HepG2 (cell line): ENCODE data around the gene MAPK6. TPM values are rescaled to one million over a fixed set of nuclear protein-coding genes. Genes with fewer than 3 reads are reported as not detected.

ENCODE experiments used
- AHDC1 ChIP-seq: sonication (generic); formaldehyde crosslinking; IDR thresholded peaks from 2 replicates; pipeline ENCODE4 v1.5.1; 2020; ENCODE audit warnings: mild to moderate bottlenecking, missing genetic modification reagents, borderline replicate concordance
- BHLHE40 ChIP-seq: IDR thresholded peaks from 2 replicates; pipeline ENCODE4 v1.6.1; 2011; ENCODE audit warnings: low read length, improper control_type of control experiment
- CC2D1A ChIP-seq: sonication (generic); formaldehyde crosslinking; IDR thresholded peaks from 2 replicates; pipeline ENCODE4 v1.8.1; 2023; ENCODE audit warnings: mild to moderate bottlenecking, missing genetic modification reagents
- DPF2 ChIP-seq: sonication (generic); formaldehyde crosslinking; IDR thresholded peaks from 2 replicates; pipeline ENCODE4 v1.4.0; 2020; ENCODE audit warnings: mild to moderate bottlenecking, low read depth, missing genetic modification reagents, borderline replicate concordance
- ELF3 ChIP-seq: IDR thresholded peaks from 2 replicates; pipeline ENCODE4 v1.6.1; 2016; ENCODE audit warnings: missing genetic modification reagents, missing compliant biosample characterization
- EP300 ChIP-seq, 3 experiments: sonication (generic) in 1 of 3; formaldehyde crosslinking in 1 of 3; IDR thresholded peaks; 2 replicates each; pipeline versions ENCODE4 v1.5.1 to v1.6.1; 2011 to 2020; ENCODE audit warnings: low read depth in 2 of 3, low read length in 2 of 3, borderline replicate concordance in 1 of 3, improper control_type of control experiment in 1 of 3, mild to moderate bottlenecking in 1 of 3, missing genetic modification reagents in 1 of 3, moderate library complexity in 1 of 3
- FOXA3 ChIP-seq: IDR thresholded peaks from 2 replicates; pipeline ENCODE4 v1.6.1; 2016; ENCODE audit warnings: missing genetic modification reagents, missing compliant biosample characterization
- PAXIP1 ChIP-seq: sonication (generic); formaldehyde crosslinking; conservative IDR thresholded peaks from 2 replicates; pipeline ENCODE4 v1.4.0; 2020; ENCODE audit warnings: mild to moderate bottlenecking, missing genetic modification reagents, moderate library complexity
- RORA ChIP-seq: sonication (generic); formaldehyde crosslinking; IDR thresholded peaks from 2 replicates; pipeline ENCODE4 v1.5.0; 2020; ENCODE audit warnings: mild to moderate bottlenecking, missing genetic modification reagents, moderate library complexity
- SALL1 ChIP-seq: sonication (generic); formaldehyde crosslinking; IDR thresholded peaks from 2 replicates; pipeline ENCODE4 v1.8.0; 2022; ENCODE audit warnings: mild to moderate bottlenecking, missing genetic modification reagents
- SETDB1 ChIP-seq: sonication (generic); formaldehyde crosslinking; IDR thresholded peaks from 2 replicates; pipeline ENCODE4 v1.5.1; 2020; ENCODE audit warnings: missing genetic modification reagents, mild to moderate bottlenecking, borderline replicate concordance
- SRY ChIP-seq: sonication (generic); formaldehyde crosslinking; IDR thresholded peaks from 2 replicates; pipeline ENCODE4 v1.8.0; 2022; ENCODE audit warnings: mild to moderate bottlenecking, missing genetic modification reagents
- ZBTB33 ChIP-seq: sonication (generic); formaldehyde crosslinking; IDR thresholded peaks from 2 replicates; pipeline ENCODE4 v1.4.0; 2020; ENCODE audit warnings: missing genetic modification reagents
- ZEB1 ChIP-seq: IDR thresholded peaks from 2 replicates; pipeline ENCODE4 v1.6.1; 2012; ENCODE audit warnings: mild to moderate bottlenecking, low read depth, inconsistent platforms; ENCODE audit not compliant: insufficient replicate concordance
- ZFP62 ChIP-seq: sonication (generic); formaldehyde crosslinking; IDR thresholded peaks from 2 replicates; pipeline ENCODE4 v1.4.0; 2020; ENCODE audit warnings: missing genetic modification reagents
- ZNF331 ChIP-seq: sonication (generic); formaldehyde crosslinking; IDR thresholded peaks from 2 replicates; pipeline ENCODE4 v1.4.0; 2020; ENCODE audit warnings: missing genetic modification reagents
- ZNF781 ChIP-seq: sonication (generic); formaldehyde crosslinking; IDR thresholded peaks from 2 replicates; pipeline ENCODE4 v1.5.1; 2020; ENCODE audit warnings: borderline replicate concordance, mild to moderate bottlenecking, missing genetic modification reagents; ENCODE audit errors: not compliant biosample characterization
- polyA plus RNA-seq, 8 experiments: library from polyadenylated mRNA; depleted of rRNA in 3 of 8; stranded (reverse) in 7 of 8; unstranded in 1 of 8; fragments of >200 nt; fragmentation: Illumina TruSeq in 4 of 8; extraction: Trizol in 4 of 8; gene quantifications; 2 replicates each; pipeline versions ENCODE4 v1.2.1 to v1.2.3, GENCODE V29; 2011 to 2016; ENCODE audit warnings: low read depth in 4 of 8, missing spikeins in 1 of 8, mixed read lengths in 1 of 8; ENCODE audit not compliant: insufficient read depth in 1 of 8
- total RNA-seq, 5 experiments: library from RNA; depleted of rRNA; stranded (reverse); fragments of >200 nt; fragmentation: Illumina TruSeq; extraction: Trizol; gene quantifications; 2 replicates each; pipeline ENCODE4 v1.2.3, GENCODE V29; 2016; ENCODE audit warnings: low read depth in 1 of 5
- TF ChIP-seq, protein P1 (sequence below): IDR thresholded peaks from 2 replicates; pipeline ENCODE4 v1.6.1; 2016

Gene MAPK6
- total and polyA plus RNA-seq, 2 of the 13 experiments (the other 11 are each of a cell fraction or from before 2014, with no cell fraction given): 89.5 to 99.7 TPM

DNA sequence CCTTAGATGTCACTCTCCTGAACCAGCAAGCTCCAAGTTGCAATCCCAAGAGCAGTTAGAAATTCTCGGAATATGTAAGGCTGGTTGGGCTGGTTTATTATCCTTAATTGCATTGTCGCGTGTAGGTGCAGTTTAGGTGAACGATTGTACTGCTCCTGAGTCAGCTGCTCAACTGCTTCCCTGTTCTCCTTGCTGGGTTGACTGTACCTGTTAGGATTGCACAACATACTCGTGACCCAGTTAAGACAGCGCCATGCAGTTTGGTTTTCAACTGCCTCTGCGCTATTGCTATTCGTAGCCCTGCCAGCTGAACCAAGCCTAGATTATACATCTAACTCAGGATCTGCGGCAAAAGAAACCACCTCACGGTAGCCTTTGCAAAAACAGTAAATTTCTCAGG lies 52.6 kb downstream of the MAPK6 start (continued):
- TF ChIP-seq ZNF331 (CRISPR knock-in tag) (peak; percentile 93), SRY (CRISPR knock-in tag) (no peak), SETDB1 (no peak), ZNF781 (CRISPR knock-in tag) (no peak), BHLHE40 (peak; percentile 60; the same call in 1 of the 2 replicates), ELF3 (peak; percentile 59), CC2D1A (CRISPR knock-in tag) (no peak), ZBTB33 (CRISPR knock-in tag) (peak; percentile 81; the same call in 1 of the 2 replicates), EP300 (IDR thresholded peaks at IDR 0.05; ENCODE audit: low read depth in 2 of 2, low read length in 2 of 2) (peak in 1 of 2 experiments; percentile 17; a peak in 1 of 4 replicates), EP300 (CRISPR knock-in tag; IDR thresholded peaks at IDR 0.05; ENCODE audit: borderline replicate concordance) (no peak), SALL1 (peak; percentile 46; the same call in 1 of the 2 replicates), FOXA3 (CRISPR knock-in tag) (0 out of 2 replicates have a peak, but pooled peaks have one; percentile 20), PAXIP1 (CRISPR knock-in tag) (0 out of 2 replicates have a peak, but pooled peaks have one; percentile 25), RORA (CRISPR knock-in tag) (no peak), ZEB1 (no peak), DPF2 (CRISPR knock-in tag) (0 out of 2 replicates have a peak, but pooled peaks have one; percentile 17), ZFP62 (CRISPR knock-in tag) (no peak), AHDC1 (CRISPR knock-in tag) (no peak)
- TF ChIP-seq, protein P1, sequence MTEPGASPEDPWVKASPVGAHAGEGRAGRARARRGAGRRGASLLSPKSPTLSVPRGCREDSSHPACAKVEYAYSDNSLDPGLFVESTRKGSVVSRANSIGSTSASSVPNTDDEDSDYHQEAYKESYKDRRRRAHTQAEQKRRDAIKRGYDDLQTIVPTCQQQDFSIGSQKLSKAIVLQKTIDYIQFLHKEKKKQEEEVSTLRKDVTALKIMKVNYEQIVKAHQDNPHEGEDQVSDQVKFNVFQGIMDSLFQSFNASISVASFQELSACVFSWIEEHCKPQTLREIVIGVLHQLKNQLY: peak; percentile 51; the same call in 1 of the 2 replicates
